IMR-90 (cell line): ENCODE data around the gene RNF151. TPM values are rescaled to one million over a fixed set of nuclear protein-coding genes. Genes with fewer than 3 reads are reported as not detected.

Experiments used
- ATAC-seq: fragments of 200-7000 bp; cut with Tn5 transposase; 2 replicates; pipeline ENCODE4 v1.9.1; 2020; ENCODE audit warnings: low read depth, mild to moderate bottlenecking, moderate library complexity
- BruUV-seq: library from RNA; stranded (reverse); fragments of 400-500 nt; replicated peaks from 2 replicates; lab custom pipeline; 2021; lab: Mats Ljungman, UMichigan
- CTCF ChIA-PET: fragments of 300-600 bp; formaldehyde crosslinking; extraction: SDS; loops from one replicate; lab custom pipeline; 2021; ENCODE audit warnings: antibody characterized with exemption; lab: Yijun Ruan, JAX
- POLR2A ChIA-PET: fragments of 300-600 bp; sonication (Branson Sonifier 250); formaldehyde crosslinking; loops from one replicate; lab custom pipeline; 2022; ENCODE audit warnings: antibody characterized with exemption; ENCODE audit not compliant: unreplicated experiment; lab: Charles Lee
- DNase-seq: peaks from one replicate; pipeline ENCODE4 v3.0.0; 2013
- H2AFZ ChIP-seq: replicated peaks from 2 replicates; pipeline ENCODE3; 2013; ENCODE audit warnings: low read length, mild to moderate bottlenecking; ENCODE audit not compliant: poor library complexity
- H2AK5ac ChIP-seq: 2 replicates; pipeline ENCODE4 v1.6.1; 2013; ENCODE audit warnings: low read depth, low read length, inconsistent platforms
- H2AK9ac ChIP-seq: replicated peaks from 2 replicates; pipeline ENCODE3; 2013; ENCODE audit warnings: mild to moderate bottlenecking, low read depth, low read length, moderate library complexity; ENCODE audit not compliant: poor library complexity
- H2BK120ac ChIP-seq: 2 replicates; pipeline ENCODE4 v1.6.1; 2013; ENCODE audit warnings: low read depth, low read length, inconsistent platforms
- H2BK15ac ChIP-seq: 3 replicates; pipeline ENCODE4 v1.6.1; 2013; ENCODE audit warnings: low read depth, low read length, inconsistent platforms
- H2BK20ac ChIP-seq: 2 replicates; pipeline ENCODE4 v1.6.1; 2013; ENCODE audit warnings: low read depth, mild to moderate bottlenecking, inconsistent platforms, low read length, moderate library complexity
- H2BK5ac ChIP-seq: 2 replicates; pipeline ENCODE4 v1.6.1; 2013; ENCODE audit warnings: mild to moderate bottlenecking, low read depth, low read length, inconsistent platforms; ENCODE audit not compliant: poor library complexity, severe bottlenecking
- H3K14ac ChIP-seq: replicated peaks from 2 replicates; pipeline ENCODE4 v1.6.1; 2013; ENCODE audit warnings: low read depth, low read length, inconsistent platforms
- H3K18ac ChIP-seq: 2 replicates; pipeline ENCODE4 v1.6.1; 2013; ENCODE audit warnings: low read depth, low read length, control low read depth
- H3K23ac ChIP-seq: 2 replicates; pipeline ENCODE4 v1.6.1; 2013; ENCODE audit warnings: low read depth, low read length, inconsistent platforms
- H3K27ac ChIP-seq: 2 replicates; pipeline ENCODE4 v1.5.1; 2013; ENCODE audit warnings: mild to moderate bottlenecking, control low read depth, low read length; ENCODE audit not compliant: insufficient read depth
- H3K27me3 ChIP-seq: 2 replicates; pipeline ENCODE4 v1.6.1; 2013; ENCODE audit warnings: low read length; ENCODE audit not compliant: control insufficient read depth, insufficient read depth
- H3K36me3 ChIP-seq: 2 replicates; pipeline ENCODE4 v1.6.1; 2013; ENCODE audit warnings: low read length, mixed read lengths; ENCODE audit not compliant: control insufficient read depth, insufficient read depth
- H3K4ac ChIP-seq: 2 replicates; pipeline ENCODE4 v1.6.1; 2013; ENCODE audit warnings: low read depth, low read length, inconsistent platforms
- H3K4me1 ChIP-seq: 2 replicates; pipeline ENCODE4 v1.6.1; 2013; ENCODE audit warnings: low read length, mixed read lengths; ENCODE audit not compliant: control insufficient read depth, insufficient read depth
- H3K4me2 ChIP-seq: 2 replicates; pipeline ENCODE4 v1.6.1; 2013; ENCODE audit warnings: low read depth, mild to moderate bottlenecking, control low read depth, low read length, moderate library complexity
- H3K4me3 ChIP-seq: 2 replicates; pipeline ENCODE4 v1.5.1; 2013; ENCODE audit warnings: low read depth, mild to moderate bottlenecking, control low read depth, low read length, moderate library complexity; ENCODE audit not compliant: insufficient read depth
- H3K56ac ChIP-seq: 2 replicates; pipeline ENCODE4 v1.6.1; 2013; ENCODE audit warnings: low read length, inconsistent platforms; ENCODE audit not compliant: insufficient read depth; ENCODE audit errors: extremely low read depth
- H3K79me1 ChIP-seq, 2 experiments: 2 replicates each; pipeline ENCODE4 v1.6.1; 2013; ENCODE audit warnings: low read length in 2 of 2, inconsistent platforms in 1 of 2, low read depth in 1 of 2
- H3K9ac ChIP-seq: 2 replicates; pipeline ENCODE4 v1.6.1; 2013; ENCODE audit warnings: low read depth, low read length, control low read depth
- H3K9me1 ChIP-seq: 2 replicates; pipeline ENCODE4 v1.6.1; 2013; ENCODE audit warnings: low read length, inconsistent platforms; ENCODE audit not compliant: insufficient read depth
- H3K9me3 ChIP-seq: 2 replicates; pipeline ENCODE4 v1.6.1; 2013; ENCODE audit warnings: low read length; ENCODE audit not compliant: control insufficient read depth, insufficient read depth
- H4K20me1 ChIP-seq: 2 replicates; pipeline ENCODE4 v1.6.1; 2013; ENCODE audit warnings: low read length, inconsistent platforms; ENCODE audit not compliant: insufficient read depth
- H4K5ac ChIP-seq: 2 replicates; pipeline ENCODE4 v1.6.1; 2013; ENCODE audit warnings: mild to moderate bottlenecking, low read depth, low read length, control low read depth
- H4K8ac ChIP-seq, 2 experiments: 2 replicates each; pipeline ENCODE4 v1.6.1; 2013; ENCODE audit warnings: low read depth in 2 of 2, low read length in 2 of 2, control low read depth in 1 of 2, inconsistent platforms in 1 of 2
- H4K91ac ChIP-seq: 2 replicates; pipeline ENCODE4 v1.6.1; 2013; ENCODE audit warnings: low read depth, low read length, inconsistent platforms; ENCODE audit not compliant: insufficient read depth
- SMC3 ChIP-seq: fragments of 150-350 bp; IDR thresholded peaks from 2 replicates; pipeline ENCODE4 v1.6.1; 2016; ENCODE audit warnings: low read depth, mild to moderate bottlenecking, antibody characterized with exemption, low read length, moderate library complexity
- WGBS, 2 experiments: methylation state at CpG; one replicate each; pipeline versions ENCODE4 v1.1.5 to v1.1.7; 2013; ENCODE audit warnings: missing lambda C conversion rate in 2 of 2; ENCODE audit not compliant: insufficient read length in 1 of 2; ENCODE audit errors: extremely low coverage in 2 of 2; 5-methylcytosine and 5-hydroxymethylcytosine counted together
- dilution Hi-C: fragments of 300-500 bp; cut with HindIII; formaldehyde crosslinking; loops from one replicate; pipeline ENCODE4 v1.14.3; 2018; ENCODE audit warnings: low sequenced_read_pairs; ENCODE audit not compliant: unreplicated experiment
- in situ Hi-C: fragments of 300-500 bp; cut with MboI; formaldehyde crosslinking; loops from 3 replicates; pipeline ENCODE4 v1.14.3; 2019; ENCODE audit warnings: low sequenced_read_pairs, inconsistent platforms, mixed read lengths
- intact Hi-C: fragments of 100-400 bp; cut with micrococcal nuclease; formaldehyde crosslinking; loops from 2 replicates; pipeline ENCODE4 v1.10.0; 2022
- polyA plus RNA-seq, 3 experiments: library from polyadenylated mRNA; depleted of rRNA; stranded (reverse); fragments of >200 nt; gene quantifications; 2 replicates each; pipeline ENCODE4 v1.2.3, GENCODE V29; 2012; ENCODE audit warnings: low replicate concordance in 1 of 3
- total RNA-seq: library from RNA; depleted of rRNA; stranded (reverse); fragments of >200 nt; gene quantifications from 2 replicates; pipeline ENCODE4 v1.2.3, GENCODE V29; 2012

The RNF151 gene
- total and polyA plus RNA-seq, 2 of the 4 experiments (the other 2 are of a cell fraction), result not detected

- H4K8ac ChIP-seq, result no peak overlapping the region
- H3K14ac ChIP-seq, result no peak overlapping the region
- H3K4me1 ChIP-seq, result no peaks in the 10 kb centered on the region; the same call in 1 of the 2 replicates
- no peaks in the 10 kb centered on the region; the same call in 1 of the 2 replicates for H4K20me1 ChIP-seq
- intact Hi-C loops, result no loop called here
- H4K5ac ChIP-seq, result no peak overlapping the region
- H2BK15ac ChIP-seq, result no peak overlapping the region
- no peak overlapping the region for H3K56ac ChIP-seq
- no peak overlapping the region for H3K27ac ChIP-seq
- H2AK9ac ChIP-seq, result no peak overlapping the region
- H4K91ac ChIP-seq, result no peak overlapping the region
- H3K4me3 ChIP-seq, result no peak overlapping the region
- no peak overlapping the region for H2BK120ac ChIP-seq
- no peak overlapping the region for H3K9ac ChIP-seq
- DNase-seq, result no peak
- H3K4ac ChIP-seq, result no peak overlapping the region
- CTCF ChIA-PET, result no interaction called here
- no peak for ATAC-seq
- H3K27me3 ChIP-seq, result peaks cover 29% of the 10 kb centered on the region; the same call in 1 of the 2 replicates
- in situ Hi-C loops, result no loop called here
- peaks cover 48% of the 10 kb centered on the region for H3K36me3 ChIP-seq
- no peak overlapping the region for H3K23ac ChIP-seq
- dilution Hi-C loops, result no loop called here
- H3K9me1 ChIP-seq, result no peaks in the 10 kb centered on the region
- no TSS peak for BruUV-seq
- H2BK5ac ChIP-seq, result no peak overlapping the region
- TF ChIP-seq SMC3, result no peak
- no peak overlapping the region for H2BK20ac ChIP-seq
- POLR2A ChIA-PET, result no interaction called here
- WGBS, 2 experiments, result 91% methylated on average over 7 of the region's 18 CpGs; no CpG with 5 or more reads in 1 of the 2 experiments
- H3K18ac ChIP-seq, result no peak overlapping the region
- no peaks in the 10 kb centered on the region for H3K9me3 ChIP-seq
- peaks cover 0 to 13% of the 10 kb centered on the region in 2 experiments; a peak in 1 of 4 replicates for H3K79me1 ChIP-seq
- no peak overlapping the region for H2AK5ac ChIP-seq
- no peak overlapping the region for H2AFZ ChIP-seq
- no peak overlapping the region for H3K4me2 ChIP-seq
Measured at GRCh38 chr16:1977875-1978268, 11.2 kb downstream of the RNF151 start.
